SIG-M5 treated with dmso at 0.1 percent for 504 hours (cell line): Measurements from ENCODE around the gene KRTAP12-3.

Experiments
- DNase-seq: peaks from one replicate; lab custom pipeline; 2025; ENCODE audit not compliant: unreplicated experiment; lab: John Stamatoyannopoulos, UW

KRTAP12-3 gene

GRCh38 chr21:44701541-44701940, 43.8 kb downstream of the KRTAP12-3 start:
- no peak for DNase-seq

GRCh38 chr21:44702111-44702972, 44.6 kb downstream of the KRTAP12-3 start:
- DNase-seq, result no peak

GRCh38 chr21:44702973-44703730, 45.4 kb downstream of the KRTAP12-3 start:
- DNase-seq, result no peak

GRCh38 chr21:44703731-44704635, 46.3 kb downstream of the KRTAP12-3 start:
- no peak for DNase-seq

GRCh38 chr21:44704636-44705001, 46.9 kb downstream of the KRTAP12-3 start:
- DNase-seq, result no peak

GRCh38 chr21:44706026-44706705, 48.4 kb downstream of the KRTAP12-3 start:
- DNase-seq, result no peak

- DNase-seq, result no peak
Measured at GRCh38 chr21:44706706-44707581, 49.2 kb downstream of the KRTAP12-3 start.
